MM.1S (cell line): ENCODE data around the gene KLHL13.
"Not testable (repeated sequence)": the region's sequence is repeated elsewhere in the genome, so short reads cannot be mapped to it uniquely, and the experiment has no call there.

Experiments used
- DNase-seq: peaks from one replicate; pipeline ENCODE4 v3.0.0-alpha.2; 2015
- H2AFZ ChIP-seq: fragments of 300-600 bp; sonication (generic); 2 replicates; pipeline ENCODE4 v1.6.0; 2016; ENCODE audit warnings: antibody characterized with exemption, low read length
- H3F3A ChIP-seq: fragments of 300-600 bp; sonication (generic); 2 replicates; pipeline ENCODE4 v1.6.1; 2016; ENCODE audit warnings: mild to moderate bottlenecking, antibody characterized with exemption, low read length, moderate library complexity, mixed read lengths; ENCODE audit not compliant: insufficient read depth
- H3K27ac ChIP-seq: fragments of 300-600 bp; sonication (generic); 2 replicates; pipeline ENCODE4 v1.5.1; 2016; ENCODE audit warnings: mild to moderate bottlenecking, low read length
- H3K27me3 ChIP-seq: fragments of 300-600 bp; sonication (generic); replicated peaks from 2 replicates; pipeline ENCODE4 v1.6.0; 2016; ENCODE audit warnings: low read length; ENCODE audit not compliant: insufficient read depth
- H3K36me3 ChIP-seq: fragments of 300-600 bp; sonication (generic); replicated peaks from 2 replicates; pipeline ENCODE4 v1.6.1; 2016; ENCODE audit warnings: mild to moderate bottlenecking, low read length, mixed read lengths; ENCODE audit not compliant: insufficient read depth
- H3K4me1 ChIP-seq: fragments of 300-600 bp; sonication (generic); 2 replicates; pipeline ENCODE4 v1.6.1; 2016; ENCODE audit warnings: low read length, mixed read lengths
- H3K4me2 ChIP-seq: fragments of 300-600 bp; sonication (generic); 2 replicates; pipeline ENCODE4 v1.6.0; 2016; ENCODE audit warnings: low read depth, low read length
- H3K4me3 ChIP-seq: fragments of 300-600 bp; sonication (generic); 2 replicates; pipeline ENCODE4 v1.5.1; 2016; ENCODE audit warnings: low read length, mixed read lengths
- H3K79me2 ChIP-seq: fragments of 300-600 bp; sonication (generic); 2 replicates; pipeline ENCODE4 v1.6.1; 2016; ENCODE audit warnings: mixed run types, low read length, mixed read lengths
- H3K9ac ChIP-seq: fragments of 300-600 bp; sonication (generic); 2 replicates; pipeline ENCODE4 v1.6.1; 2016; ENCODE audit warnings: low read length, mixed read lengths
- H3K9me2 ChIP-seq: fragments of 300-600 bp; sonication (generic); replicated peaks from 2 replicates; pipeline ENCODE4 v1.6.1; 2016; ENCODE audit warnings: mild to moderate bottlenecking, low read length, mixed read lengths; ENCODE audit not compliant: insufficient read depth
- H3K9me3 ChIP-seq: fragments of 300-600 bp; sonication (generic); replicated peaks from 2 replicates; pipeline ENCODE4 v1.6.1; 2016; ENCODE audit warnings: mild to moderate bottlenecking, low read length, mixed read lengths; ENCODE audit not compliant: insufficient read depth
- H4K20me1 ChIP-seq: fragments of 300-600 bp; sonication (generic); 2 replicates; pipeline ENCODE4 v1.6.1; 2016; ENCODE audit warnings: mild to moderate bottlenecking, low read length, moderate library complexity, mixed read lengths; ENCODE audit not compliant: insufficient read depth
- EZH2 ChIP-seq: fragments of 300-600 bp; sonication (generic); optimal IDR thresholded peaks from 2 replicates; pipeline ENCODE3; 2017; ENCODE audit warnings: low read depth, mild to moderate bottlenecking, antibody characterized with exemption, low read length, mixed read lengths
- EZH2phosphoT487 ChIP-seq: fragments of 300-600 bp; sonication (generic); IDR thresholded peaks from 2 replicates; pipeline ENCODE4 v1.6.1; 2018; ENCODE audit warnings: antibody characterized with exemption, low read length
- TF ChIP-seq, protein P1 (sequence below): fragments of 300-600 bp; sonication (generic); IDR thresholded peaks from 2 replicates; pipeline ENCODE4 v1.5.1; 2016; ENCODE audit warnings: antibody characterized with exemption, low read length, mixed read lengths

The KLHL13 gene

DNA sequence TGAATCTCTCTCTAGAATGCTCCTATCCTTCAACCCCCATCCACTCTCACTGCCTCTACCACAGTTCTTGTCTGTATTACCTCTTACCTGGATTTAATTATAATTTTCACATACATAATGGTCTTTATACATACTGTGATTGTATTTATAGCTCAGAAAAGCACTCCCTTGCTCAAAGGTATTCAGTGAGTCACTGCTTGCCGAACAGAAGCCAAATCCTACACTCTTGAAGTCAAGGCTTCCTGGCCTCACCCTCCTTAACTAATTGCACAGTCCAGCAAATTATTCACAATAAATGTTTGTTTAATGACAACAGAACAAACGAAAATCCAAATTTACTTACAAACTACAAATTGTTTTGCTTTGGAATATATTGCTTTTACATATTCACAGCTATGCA is 159.5 kb downstream of the KLHL13 start:
- H3K36me3 ChIP-seq: no peaks in the 10 kb centered on the region
- H2AFZ ChIP-seq: no peak overlapping the region
- H3K9me2 ChIP-seq: no peaks in the 10 kb centered on the region
- no peak for DNase-seq
- H3K9ac ChIP-seq: no peak overlapping the region
- no peak overlapping the region for H3K4me2 ChIP-seq
- H4K20me1 ChIP-seq: no peaks in the 10 kb centered on the region
- H3K4me1 ChIP-seq: no peaks in the 10 kb centered on the region
- H3F3A ChIP-seq: no peaks in the 10 kb centered on the region
- TF ChIP-seq EZH2 (no peak), EZH2phosphoT487 (no peak)
- TF ChIP-seq, protein P1, sequence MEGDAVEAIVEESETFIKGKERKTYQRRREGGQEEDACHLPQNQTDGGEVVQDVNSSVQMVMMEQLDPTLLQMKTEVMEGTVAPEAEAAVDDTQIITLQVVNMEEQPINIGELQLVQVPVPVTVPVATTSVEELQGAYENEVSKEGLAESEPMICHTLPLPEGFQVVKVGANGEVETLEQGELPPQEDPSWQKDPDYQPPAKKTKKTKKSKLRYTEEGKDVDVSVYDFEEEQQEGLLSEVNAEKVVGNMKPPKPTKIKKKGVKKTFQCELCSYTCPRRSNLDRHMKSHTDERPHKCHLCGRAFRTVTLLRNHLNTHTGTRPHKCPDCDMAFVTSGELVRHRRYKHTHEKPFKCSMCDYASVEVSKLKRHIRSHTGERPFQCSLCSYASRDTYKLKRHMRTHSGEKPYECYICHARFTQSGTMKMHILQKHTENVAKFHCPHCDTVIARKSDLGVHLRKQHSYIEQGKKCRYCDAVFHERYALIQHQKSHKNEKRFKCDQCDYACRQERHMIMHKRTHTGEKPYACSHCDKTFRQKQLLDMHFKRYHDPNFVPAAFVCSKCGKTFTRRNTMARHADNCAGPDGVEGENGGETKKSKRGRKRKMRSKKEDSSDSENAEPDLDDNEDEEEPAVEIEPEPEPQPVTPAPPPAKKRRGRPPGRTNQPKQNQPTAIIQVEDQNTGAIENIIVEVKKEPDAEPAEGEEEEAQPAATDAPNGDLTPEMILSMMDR: no peak
- H3K27me3 ChIP-seq: no peaks in the 10 kb centered on the region
- H3K4me3 ChIP-seq: no peak overlapping the region
- no peaks in the 10 kb centered on the region for H3K9me3 ChIP-seq
- no peaks in the 10 kb centered on the region for H3K79me2 ChIP-seq
- H3K27ac ChIP-seq: no peak overlapping the region

- H2AFZ ChIP-seq, H4K20me1 ChIP-seq, DNase-seq, H3K4me3 ChIP-seq, H3K9me3 ChIP-seq, H3K9ac ChIP-seq, H3F3A ChIP-seq, H3K27ac ChIP-seq, H3K9me2 ChIP-seq, H3K79me2 ChIP-seq, H3K4me2 ChIP-seq, H3K27me3 ChIP-seq, H3K36me3 ChIP-seq, H3K4me1 ChIP-seq: not testable (repeated sequence)
Measured at GRCh38 chrX:117939296-117939695, 177.3 kb downstream of the KLHL13 start.

- DNase-seq: no peak
- Histone ChIP-seq H3K79me2 (no peaks in the 10 kb centered on the region), H3K9ac (no peak overlapping the region), H3K4me2 (no peak overlapping the region), H4K20me1 (no peaks in the 10 kb centered on the region), H2AFZ (no peak overlapping the region), H3K9me2 (no peaks in the 10 kb centered on the region), H3K27me3 (no peaks in the 10 kb centered on the region), H3K27ac (no peak overlapping the region), H3K4me1 (no peaks in the 10 kb centered on the region), H3K36me3 (no peaks in the 10 kb centered on the region), H3F3A (no peaks in the 10 kb centered on the region), H3K4me3 (no peak overlapping the region), H3K9me3 (no peaks in the 10 kb centered on the region)
- TF ChIP-seq EZH2phosphoT487 (no peak), EZH2 (no peak)
- TF ChIP-seq, protein P1: no peak
Measured at GRCh38 chrX:117936118-117936517, 180.5 kb downstream of the KLHL13 start.

GRCh38 chrX:117930116-117930515 is 186.5 kb downstream of the KLHL13 start:
- not testable (repeated sequence) for H3K4me1 ChIP-seq, H3F3A ChIP-seq, H3K9ac ChIP-seq, H3K9me3 ChIP-seq, H3K4me3 ChIP-seq, H3K79me2 ChIP-seq, H2AFZ ChIP-seq, DNase-seq, H3K27ac ChIP-seq, H3K4me2 ChIP-seq, H3K9me2 ChIP-seq, H4K20me1 ChIP-seq, H3K27me3 ChIP-seq, H3K36me3 ChIP-seq
